T-helper 2 cell treated with Interferon-gamma antibody and Interleukin-4, amounts not matched to agents 5 μg/mL and 100 μg/mL, for 36 hours (primary cell): ENCODE results near the gene KNL1.
"Not testable (repeated sequence)": the region's sequence is repeated elsewhere in the genome, so short reads cannot be mapped to it uniquely, and the experiment has no call there.

ENCODE experiments used
- DNase-seq: peaks from one replicate; pipeline ENCODE4 v3.0.0; 2021; ENCODE audit warnings: low spot score
- H3K27ac Mint-ChIP-seq: one replicate; pipeline ENCODE4 v1.8.0; 2021; ENCODE audit warnings: mild to moderate bottlenecking, mixed read lengths
- H3K27me3 Mint-ChIP-seq: one replicate; pipeline ENCODE4 v1.8.0; 2021; ENCODE audit warnings: low read depth, mixed read lengths
- H3K36me3 Mint-ChIP-seq: one replicate; pipeline ENCODE4 v1.8.0; 2021; ENCODE audit warnings: low read depth, mixed read lengths
- H3K4me1 Mint-ChIP-seq: one replicate; pipeline ENCODE4 v1.8.0; 2021; ENCODE audit warnings: low read depth, mixed read lengths
- H3K4me3 Mint-ChIP-seq: one replicate; pipeline ENCODE4 v1.8.0; 2022; ENCODE audit warnings: mild to moderate bottlenecking, moderate library complexity, mixed read lengths
- H3K9me3 Mint-ChIP-seq: one replicate; pipeline ENCODE4 v1.8.0; 2021; ENCODE audit warnings: mixed read lengths

KNL1 gene

GRCh38 chr15:40650479-40650878 is 56.4 kb downstream of the KNL1 start:
- Mint-ChIP-seq H3K4me3 (no peak overlapping the region), H3K36me3 (peaks cover 45% of the 10 kb centered on the region), H3K4me1 (no peaks in the 10 kb centered on the region), H3K27ac (no peak overlapping the region), H3K27me3 (no peaks in the 10 kb centered on the region), H3K9me3 (no peaks in the 10 kb centered on the region)
- DNase-seq, result no peak

GRCh38 chr15:40660686-40661085 is 66.6 kb downstream of the KNL1 start:
- Mint-ChIP-seq H3K9me3 (no peaks in the 10 kb centered on the region), H3K27ac (peak overlapping the region; percentile 60), H3K4me3 (no peak overlapping the region), H3K27me3 (no peaks in the 10 kb centered on the region), H3K36me3 (peaks cover 38% of the 10 kb centered on the region), H3K4me1 (no peaks in the 10 kb centered on the region)
- DNase-seq, result peak; percentile 16

GRCh38 chr15:40664909-40665308 is 70.9 kb downstream of the KNL1 start:
- Mint-ChIP-seq H3K36me3 (peaks cover 25% of the 10 kb centered on the region), H3K27ac (no peak overlapping the region)

GRCh38 chr15:40676290-40676689 is 82.2 kb downstream of the KNL1 start:
- not testable (repeated sequence) for H3K27me3 Mint-ChIP-seq, H3K4me3 Mint-ChIP-seq, H3K27ac Mint-ChIP-seq, H3K4me1 Mint-ChIP-seq, H3K36me3 Mint-ChIP-seq, H3K9me3 Mint-ChIP-seq, DNase-seq

More at GRCh38 chr15:40664909-40665308, 70.9 kb downstream of the KNL1 start:
- no peak for DNase-seq
- no peaks in the 10 kb centered on the region for H3K9me3 Mint-ChIP-seq
- H3K4me3 Mint-ChIP-seq, result no peak overlapping the region
- H3K4me1 Mint-ChIP-seq, result no peaks in the 10 kb centered on the region
- H3K27me3 Mint-ChIP-seq, result no peaks in the 10 kb centered on the region

- H3K4me1 Mint-ChIP-seq, result not testable (repeated sequence)
These were observed 82.9 kb downstream of the KNL1 start for GRCh38 chr15:40676906-40677305.

GRCh38 chr15:40680151-40680550 is 86.1 kb downstream of the KNL1 start:
- H3K36me3 Mint-ChIP-seq, result peaks cover 3% of the 10 kb centered on the region
- no peak overlapping the region for H3K27ac Mint-ChIP-seq
- DNase-seq, result no peak
- H3K27me3 Mint-ChIP-seq, result no peaks in the 10 kb centered on the region
- peaks cover 4% of the 10 kb centered on the region for H3K4me1 Mint-ChIP-seq
- H3K4me3 Mint-ChIP-seq, result no peak overlapping the region
- H3K9me3 Mint-ChIP-seq, result no peaks in the 10 kb centered on the region

More at GRCh38 chr15:40676906-40677305, 82.9 kb downstream of the KNL1 start:
- not testable (repeated sequence) for DNase-seq, H3K4me3 Mint-ChIP-seq, H3K9me3 Mint-ChIP-seq, H3K36me3 Mint-ChIP-seq, H3K27me3 Mint-ChIP-seq, H3K27ac Mint-ChIP-seq

GRCh38 chr15:40680959-40681358 is 86.9 kb downstream of the KNL1 start:
- H3K27ac Mint-ChIP-seq, H3K36me3 Mint-ChIP-seq, H3K9me3 Mint-ChIP-seq, H3K4me1 Mint-ChIP-seq, DNase-seq, H3K27me3 Mint-ChIP-seq, H3K4me3 Mint-ChIP-seq: not testable (repeated sequence)

- Mint-ChIP-seq H3K27ac (no peak overlapping the region), H3K4me1 (no peaks in the 10 kb centered on the region), H3K36me3 (no peaks in the 10 kb centered on the region), H3K4me3 (no peak overlapping the region), H3K9me3 (no peaks in the 10 kb centered on the region), H3K27me3 (no peaks in the 10 kb centered on the region)
- DNase-seq, result no peak
These were observed 90.3 kb downstream of the KNL1 start for GRCh38 chr15:40684381-40684780.

GRCh38 chr15:40685376-40685775 is 91.3 kb downstream of the KNL1 start:
- Mint-ChIP-seq H3K27ac (no peak overlapping the region), H3K4me3 (no peak overlapping the region), H3K27me3 (no peaks in the 10 kb centered on the region), H3K9me3 (no peaks in the 10 kb centered on the region), H3K4me1 (no peaks in the 10 kb centered on the region), H3K36me3 (no peaks in the 10 kb centered on the region)
- DNase-seq, result no peak

- Mint-ChIP-seq H3K4me3 (no peak overlapping the region), H3K36me3 (peaks cover 6% of the 10 kb centered on the region), H3K27ac (peak overlapping the region; percentile 2), H3K4me1 (peaks cover 6% of the 10 kb centered on the region), H3K9me3 (no peaks in the 10 kb centered on the region), H3K27me3 (no peaks in the 10 kb centered on the region)
- DNase-seq, result no peak
These were observed 95.1 kb downstream of the KNL1 start for GRCh38 chr15:40688932-40689799.

GRCh38 chr15:40691737-40692136 is 97.7 kb downstream of the KNL1 start:
- H3K4me1 Mint-ChIP-seq, result peaks cover 14% of the 10 kb centered on the region
- no peaks in the 10 kb centered on the region for H3K27me3 Mint-ChIP-seq
- H3K9me3 Mint-ChIP-seq, result no peaks in the 10 kb centered on the region
- no peak for DNase-seq
- peaks cover 15% of the 10 kb centered on the region for H3K36me3 Mint-ChIP-seq
- no peak overlapping the region for H3K4me3 Mint-ChIP-seq
- no peak overlapping the region for H3K27ac Mint-ChIP-seq

GRCh38 chr15:40693904-40694687 is 100.0 kb downstream of the KNL1 start:
- H3K27me3 Mint-ChIP-seq, result no peaks in the 10 kb centered on the region
- H3K4me1 Mint-ChIP-seq, result peaks cover 28% of the 10 kb centered on the region
- H3K36me3 Mint-ChIP-seq, result peaks cover 25% of the 10 kb centered on the region
- DNase-seq, result no peak
- peak overlapping the region; percentile 92 for H3K4me3 Mint-ChIP-seq
- H3K9me3 Mint-ChIP-seq, result no peaks in the 10 kb centered on the region
- H3K27ac Mint-ChIP-seq, result peak overlapping the region; percentile 100

- Mint-ChIP-seq H3K36me3 (peaks cover 32% of the 10 kb centered on the region), H3K9me3 (no peaks in the 10 kb centered on the region), H3K4me3 (peak within 1 kb of the TSS; percentile 92), H3K27ac (peak within 1 kb of the TSS; percentile 100), H3K4me1 (peaks cover 28% of the 10 kb centered on the region), H3K27me3 (no peaks in the 10 kb centered on the region)
- DNase-seq, result peak; percentile 93
These were observed 100.8 kb downstream of the KNL1 start, which contains the start of gene RAD51 for GRCh38 chr15:40694688-40695468. RAD51 (plus strand) TSS chr15:40695174; CDS start chr15:40698759, 3,585 bp downstream.
